RPMI7951 (cell line): ENCODE measurements around the gene CD82. TPM values are rescaled to one million over a fixed set of nuclear protein-coding genes. Genes with fewer than 3 reads are reported as not detected.

Source experiments
- DNase-seq: peaks from one replicate; pipeline ENCODE4 v3.0.0-alpha.2; 2012; ENCODE audit warnings: low read depth
- total RNA-seq: library from RNA; depleted of rRNA; stranded (reverse); fragments of >200 nt; shearing (Covaris generic); gene quantifications from 2 replicates; pipeline ENCODE4 v1.2.3, GENCODE V29; 2014

Gene CD82
- total RNA-seq, 1 experiment from 2014 or later = 83.6 TPM

DNA sequence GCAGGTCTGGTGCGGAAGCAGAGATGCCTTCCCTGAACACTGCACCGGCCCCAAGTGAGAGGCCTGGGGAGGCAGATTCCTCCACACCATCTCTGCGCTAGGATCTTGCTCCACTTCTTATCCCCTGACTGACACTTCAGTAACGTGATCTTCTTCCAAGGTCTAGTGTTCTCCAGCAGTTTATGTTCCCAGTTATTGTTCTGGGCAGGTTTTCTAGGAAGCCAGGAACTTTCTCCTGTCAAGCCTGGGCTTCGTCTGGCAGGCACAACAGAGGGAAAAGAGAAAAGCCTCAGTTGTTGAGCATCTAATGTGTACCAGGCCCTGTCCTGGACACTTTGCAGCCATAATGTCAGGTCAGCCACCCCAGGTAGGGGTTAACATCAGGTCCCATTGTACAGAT is 10.5 kb downstream of the CD82 start:
- DNase-seq = no peak

DNA sequence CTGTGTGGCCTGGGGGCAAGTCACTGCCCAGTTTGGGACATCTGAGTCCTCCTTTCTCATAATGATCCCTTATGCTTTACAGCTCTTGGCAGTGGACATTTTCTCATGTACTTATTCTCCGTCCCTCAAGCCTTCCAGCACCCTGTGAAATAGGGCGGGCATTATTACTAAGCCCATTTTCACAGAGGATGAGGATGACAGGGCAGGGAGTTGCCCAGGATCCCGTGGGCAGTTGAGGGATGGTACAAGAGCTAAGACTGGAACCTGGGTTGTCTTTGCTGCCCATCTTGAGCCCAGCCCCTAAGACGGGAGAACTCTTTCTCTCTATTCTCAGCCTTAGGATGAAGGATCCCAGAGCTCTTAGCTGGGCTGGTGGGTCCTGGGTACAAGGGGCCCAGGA is 11.2 kb downstream of the CD82 start:
- no peak for DNase-seq

GRCh38 chr11:44577231-44577830 is 11.9 kb downstream of the CD82 start:
- DNase-seq = no peak

DNA sequence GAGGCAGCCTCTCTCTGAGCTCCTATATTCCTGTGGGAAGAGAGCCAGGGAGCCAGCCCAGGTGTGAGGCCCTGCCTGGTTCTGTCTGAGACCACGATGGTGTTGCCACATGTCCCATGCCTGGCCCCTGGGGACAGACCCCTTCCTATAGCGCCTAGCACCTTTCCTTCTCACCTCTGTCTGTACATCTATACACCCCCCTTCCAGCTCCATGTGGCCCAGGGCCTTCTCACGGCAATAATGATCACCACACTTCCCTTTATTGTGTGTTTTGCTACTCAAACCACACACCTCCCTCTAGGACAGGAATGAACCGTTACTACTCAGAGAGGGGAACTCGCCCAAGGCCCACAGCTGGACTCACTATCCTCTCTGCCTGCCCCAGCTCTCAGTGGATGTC is 12.8 kb downstream of the CD82 start:
- no peak for DNase-seq

GRCh38 chr11:44579302-44579761 is 13.9 kb downstream of the CD82 start:
- DNase-seq = no peak

GRCh38 chr11:44580701-44581100 is 15.2 kb downstream of the CD82 start:
- DNase-seq = no peak

GRCh38 chr11:44581246-44581645 is 15.8 kb downstream of the CD82 start:
- DNase-seq = no peak

- DNase-seq = no peak
Measured at GRCh38 chr11:44582641-44583352, 17.3 kb downstream of the CD82 start.

GRCh38 chr11:44583353-44583669 is 17.8 kb downstream of the CD82 start:
- DNase-seq = no peak

GRCh38 chr11:44585421-44585820 is 20.0 kb downstream of the CD82 start:
- no peak for DNase-seq

- DNase-seq = no peak
Measured at GRCh38 chr11:44589301-44589700, 23.8 kb downstream of the CD82 start.

- DNase-seq = peak; percentile 64
Measured at GRCh38 chr11:44590769-44591168, 25.3 kb downstream of the CD82 start.

- no peak for DNase-seq
Measured at GRCh38 chr11:44591557-44591956, 26.1 kb downstream of the CD82 start.

DNA sequence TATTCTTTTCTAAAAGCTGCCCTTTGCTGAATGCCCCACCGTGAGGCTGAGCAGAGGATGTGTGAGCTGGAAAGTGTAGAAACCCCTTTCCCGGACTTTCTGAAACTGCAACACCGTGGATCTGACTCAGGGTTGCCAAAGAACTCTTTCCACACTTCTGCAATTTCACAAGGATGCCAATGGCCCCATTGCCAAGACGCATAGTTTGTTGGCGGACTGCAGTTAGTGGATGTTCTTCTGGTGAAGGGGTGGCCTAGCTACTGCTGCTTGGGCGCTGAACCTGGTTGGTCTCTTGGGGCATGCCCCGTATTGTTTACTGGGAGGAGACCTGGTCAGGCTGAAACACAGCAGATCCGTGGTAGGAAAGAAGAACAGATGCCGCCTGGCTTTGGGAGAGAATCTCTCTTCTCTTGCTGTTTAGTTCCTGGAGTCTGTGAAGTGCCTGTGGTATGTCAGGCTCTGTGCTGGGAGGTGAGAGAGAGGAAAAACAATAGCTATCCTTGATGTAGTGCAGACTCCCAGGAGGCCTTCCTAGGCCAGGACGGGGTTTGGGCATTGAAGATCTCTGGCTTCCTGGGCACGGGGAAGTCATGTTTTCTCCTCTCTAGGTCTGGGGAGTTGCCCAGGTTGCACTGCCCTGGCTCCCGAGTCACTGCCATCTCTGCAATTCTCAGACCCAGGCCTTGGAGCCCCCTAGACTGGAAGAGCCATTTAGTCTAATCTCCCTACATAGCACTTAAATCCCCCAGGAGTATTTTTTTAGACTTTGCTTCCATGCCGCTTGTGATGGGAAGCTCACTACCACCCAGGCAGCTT is 26.9 kb downstream of the CD82 start:
- no peak for DNase-seq

DNA sequence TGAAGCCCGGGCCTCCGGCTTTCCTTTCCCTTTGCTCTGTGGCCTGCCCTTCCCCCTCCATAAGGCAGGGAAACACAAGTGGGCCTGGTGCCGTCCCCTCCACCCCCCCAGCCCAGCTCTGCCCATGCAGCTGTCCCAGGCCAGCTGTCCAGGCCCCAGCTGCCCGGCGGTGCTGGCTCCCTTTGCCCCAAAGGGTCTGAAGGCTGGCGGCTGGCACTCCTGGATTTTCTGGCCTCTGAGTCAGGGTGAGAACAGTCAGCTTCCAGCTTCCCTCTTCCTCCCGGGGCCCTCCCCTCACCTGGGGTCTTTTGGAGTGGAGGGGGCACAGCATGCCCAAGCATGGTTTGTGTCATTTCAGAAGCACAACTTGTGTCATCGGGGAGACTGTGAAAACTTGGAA is 27.8 kb downstream of the CD82 start:
- peak; percentile 75 for DNase-seq

DNA sequence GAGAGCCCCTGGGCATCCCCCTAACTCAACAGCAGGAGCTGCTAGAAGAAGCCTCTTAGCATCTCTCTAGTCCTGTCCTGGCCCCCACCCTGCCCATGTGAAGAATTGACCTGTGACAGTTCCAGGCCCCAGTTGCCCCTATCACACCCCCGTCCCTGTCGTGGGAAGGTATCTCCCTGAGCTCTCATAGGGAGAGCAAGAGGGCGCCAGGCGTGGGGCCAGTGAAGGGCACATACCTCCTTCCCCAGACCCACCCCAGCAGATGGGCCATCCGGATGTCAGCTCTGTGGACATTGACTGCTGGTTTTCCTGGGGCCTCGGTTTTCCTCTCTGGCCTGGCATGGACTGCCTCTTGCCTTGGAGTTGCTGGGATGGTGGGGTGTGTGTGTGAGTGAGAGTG is 29.5 kb downstream of the CD82 start:
- no peak for DNase-seq

- DNase-seq = no peak
Measured at GRCh38 chr11:44595964-44596381, 30.5 kb downstream of the CD82 start.

DNA sequence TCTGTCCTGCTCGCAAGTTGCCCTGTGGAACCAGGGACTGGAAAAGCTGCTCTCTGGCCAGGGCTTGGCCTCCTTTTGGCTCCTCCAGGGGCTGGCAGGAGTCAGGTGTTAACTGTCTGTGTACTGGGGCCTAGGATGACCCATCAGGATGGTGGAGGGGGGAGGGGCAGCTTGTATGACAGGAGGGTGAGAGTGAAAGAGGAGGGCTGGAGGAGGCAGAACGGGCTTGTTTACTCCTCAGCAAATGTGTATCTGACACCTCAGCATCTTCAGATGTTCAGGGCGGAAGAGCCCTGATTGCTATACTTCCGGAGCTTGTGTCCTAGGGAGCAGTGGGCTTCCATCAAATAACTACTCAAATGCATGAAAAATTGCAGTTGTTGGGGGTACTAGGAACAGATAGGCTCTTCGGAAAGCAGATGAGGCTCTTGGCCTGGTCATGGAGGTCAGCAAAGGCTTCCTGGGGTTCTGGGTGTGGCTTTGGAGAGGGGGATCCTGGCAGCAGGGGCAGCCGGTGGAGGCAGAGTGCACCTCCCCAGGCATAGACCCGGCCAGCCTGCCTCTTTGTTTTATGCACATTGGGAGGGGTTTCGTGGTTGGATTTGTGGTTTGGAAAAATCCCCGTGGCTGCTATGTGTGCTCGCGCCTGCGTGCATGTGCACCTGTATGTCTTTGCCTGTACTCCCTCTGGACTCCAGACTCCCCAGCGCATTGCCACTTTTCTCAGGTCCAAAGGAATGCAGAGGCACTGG is 31.2 kb downstream of the CD82 start:
- peak; percentile 57 for DNase-seq

DNA sequence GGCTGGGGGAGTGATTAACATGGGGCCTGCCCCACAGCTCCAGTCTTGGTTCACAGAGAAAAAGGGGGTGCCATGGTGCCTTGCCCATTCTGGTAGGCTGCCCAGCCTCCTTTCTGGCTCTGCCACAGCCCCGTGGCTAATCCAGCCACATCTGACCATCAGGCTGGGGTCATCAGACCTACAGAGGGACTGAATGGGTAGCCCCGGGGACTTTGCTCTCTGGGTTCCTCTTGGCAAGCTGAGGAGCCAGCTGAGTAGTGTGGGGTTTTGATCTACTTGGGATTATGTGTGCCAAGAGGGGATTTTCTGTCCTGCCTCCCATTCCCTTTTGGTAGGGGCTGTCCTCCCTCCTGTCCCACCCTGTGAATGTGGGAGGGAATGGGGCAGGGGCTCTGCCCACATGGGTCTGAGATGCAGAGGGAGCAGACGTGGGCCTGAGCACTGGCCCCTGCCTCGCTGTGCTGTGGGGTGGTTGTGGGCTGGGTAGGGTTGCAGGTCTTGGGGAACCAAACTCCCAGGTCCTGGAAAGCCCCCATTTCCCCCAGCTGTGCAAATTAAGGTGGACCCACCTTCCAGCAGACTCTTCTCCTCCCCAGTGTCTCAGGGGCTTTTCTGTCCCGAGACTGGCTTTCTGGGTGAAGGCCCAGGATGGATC is 32.0 kb downstream of the CD82 start:
- DNase-seq = peak; percentile 61

GRCh38 chr11:44598831-44599230 is 33.4 kb downstream of the CD82 start:
- no peak for DNase-seq

DNA sequence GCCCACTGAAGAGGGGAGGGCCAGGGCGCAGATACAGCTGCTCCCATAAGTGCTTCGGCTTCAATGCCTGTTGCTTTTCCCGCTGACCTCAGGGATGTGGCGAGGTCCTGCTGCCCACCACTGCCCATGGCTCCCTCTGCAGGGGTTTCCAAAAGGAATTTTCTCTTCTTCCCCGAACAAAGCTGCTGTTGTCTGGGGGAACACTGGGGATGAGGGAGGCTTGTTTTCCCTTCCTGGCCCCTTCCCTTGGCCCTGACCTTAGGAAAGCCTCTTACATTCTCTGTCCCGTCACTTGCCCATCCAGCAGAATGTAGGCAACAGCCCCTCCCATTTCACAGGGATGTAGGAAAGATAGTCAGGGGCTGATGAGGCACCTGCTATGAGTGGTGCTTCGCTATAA is 34.8 kb downstream of the CD82 start:
- DNase-seq = no peak
